PC-9 (cell line): Measurements from ENCODE around the gene RGS3.

Source experiments
- EZH2 ChIP-seq: fragments of 200-600 bp; sonication (generic); IDR thresholded peaks from 2 replicates; pipeline ENCODE4 v1.8.0; 2017; ENCODE audit warnings: antibody characterized with exemption, low read depth
- TF ChIP-seq, protein P1 (sequence below): fragments of 200-600 bp; sonication (generic); conservative IDR thresholded peaks from 2 replicates; pipeline ENCODE4 v1.6.1; 2017; ENCODE audit warnings: mixed run types, antibody characterized with exemption, mild to moderate bottlenecking, moderate library complexity

DNA sequence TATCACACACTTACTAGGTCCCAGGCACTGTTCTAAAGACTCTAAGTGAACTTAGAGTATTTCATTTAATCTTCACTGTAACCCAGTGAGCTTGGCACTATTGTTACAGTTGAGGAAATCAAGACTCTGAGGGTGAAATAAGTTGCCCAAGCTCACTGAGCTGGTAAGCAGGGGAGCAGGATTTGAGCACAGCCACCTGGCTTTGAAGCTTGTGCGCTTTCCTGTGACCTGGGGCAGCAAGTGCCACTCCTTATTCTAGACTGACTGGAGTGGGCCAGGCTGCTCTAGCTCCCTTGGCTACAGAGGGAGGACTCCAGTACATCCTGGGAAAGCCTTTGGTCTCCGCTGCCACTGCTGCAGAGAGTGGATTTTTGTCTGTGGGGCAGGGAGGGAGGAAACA is 50.0 kb downstream of the RGS3 start:
- TF ChIP-seq, protein P1, sequence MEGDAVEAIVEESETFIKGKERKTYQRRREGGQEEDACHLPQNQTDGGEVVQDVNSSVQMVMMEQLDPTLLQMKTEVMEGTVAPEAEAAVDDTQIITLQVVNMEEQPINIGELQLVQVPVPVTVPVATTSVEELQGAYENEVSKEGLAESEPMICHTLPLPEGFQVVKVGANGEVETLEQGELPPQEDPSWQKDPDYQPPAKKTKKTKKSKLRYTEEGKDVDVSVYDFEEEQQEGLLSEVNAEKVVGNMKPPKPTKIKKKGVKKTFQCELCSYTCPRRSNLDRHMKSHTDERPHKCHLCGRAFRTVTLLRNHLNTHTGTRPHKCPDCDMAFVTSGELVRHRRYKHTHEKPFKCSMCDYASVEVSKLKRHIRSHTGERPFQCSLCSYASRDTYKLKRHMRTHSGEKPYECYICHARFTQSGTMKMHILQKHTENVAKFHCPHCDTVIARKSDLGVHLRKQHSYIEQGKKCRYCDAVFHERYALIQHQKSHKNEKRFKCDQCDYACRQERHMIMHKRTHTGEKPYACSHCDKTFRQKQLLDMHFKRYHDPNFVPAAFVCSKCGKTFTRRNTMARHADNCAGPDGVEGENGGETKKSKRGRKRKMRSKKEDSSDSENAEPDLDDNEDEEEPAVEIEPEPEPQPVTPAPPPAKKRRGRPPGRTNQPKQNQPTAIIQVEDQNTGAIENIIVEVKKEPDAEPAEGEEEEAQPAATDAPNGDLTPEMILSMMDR: no peak
- no peak for TF ChIP-seq EZH2
